WI38 (cell line): ENCODE results near the gene PLPPR3.

Source experiments
- H3K4me3 ChIP-seq: 2 replicates; pipeline ENCODE4 v1.5.1; 2011; ENCODE audit warnings: low read depth, mild to moderate bottlenecking, control low read depth, low read length
- CTCF ChIP-seq: IDR thresholded peaks from 2 replicates; pipeline ENCODE4 v1.5.1; 2012; ENCODE audit warnings: low read depth, mild to moderate bottlenecking, control low read depth, low read length

The PLPPR3 gene

GRCh38 chr19:813219-814151 is 8.3 kb downstream of the PLPPR3 start:
- no peak overlapping the region for H3K4me3 ChIP-seq
- TF ChIP-seq CTCF: no peak

GRCh38 chr19:812747-813218 is 9.0 kb downstream of the PLPPR3 start:
- no peak for TF ChIP-seq CTCF
- H3K4me3 ChIP-seq: no peak overlapping the region

- TF ChIP-seq CTCF: no peak
Observed at GRCh38 chr19:812049-812746, 9.6 kb downstream of the PLPPR3 start.

GRCh38 chr19:811506-812048 is 10.2 kb downstream of the PLPPR3 start:
- H3K4me3 ChIP-seq: no peak overlapping the region
- TF ChIP-seq CTCF: no peak

More at GRCh38 chr19:812049-812746, 9.6 kb downstream of the PLPPR3 start:
- no peak overlapping the region for H3K4me3 ChIP-seq

GRCh38 chr19:810883-811489 is 10.8 kb downstream of the PLPPR3 start:
- H3K4me3 ChIP-seq: no peak overlapping the region
- no peak for TF ChIP-seq CTCF

GRCh38 chr19:810077-810855 is 11.5 kb downstream of the PLPPR3 start:
- no peak overlapping the region for H3K4me3 ChIP-seq

More at GRCh38 chr19:810077-810855, 11.5 kb downstream of the PLPPR3 start:
- no peak for TF ChIP-seq CTCF
